Posterior cingulate gyrus (tissue), 11 donors: ENCODE results near the gene POLR2I.
A peak's percentile ranks its signal among the peaks of the same experiment; 100 is the strongest.

ENCODE experiments used
- DNase-seq, 10 donors: peaks; one replicate each; pipeline versions ENCODE4 v3.0.0 to v3.0.0-alpha.2; 2020 to 2021; ENCODE audit warnings: mixed read lengths in 3 of 10
- intact Hi-C: fragments of 100-400 bp; cut with DNase I; formaldehyde crosslinking; loops from one replicate; pipeline ENCODE4 v1.15.1; 2023

The POLR2I gene

DNA sequence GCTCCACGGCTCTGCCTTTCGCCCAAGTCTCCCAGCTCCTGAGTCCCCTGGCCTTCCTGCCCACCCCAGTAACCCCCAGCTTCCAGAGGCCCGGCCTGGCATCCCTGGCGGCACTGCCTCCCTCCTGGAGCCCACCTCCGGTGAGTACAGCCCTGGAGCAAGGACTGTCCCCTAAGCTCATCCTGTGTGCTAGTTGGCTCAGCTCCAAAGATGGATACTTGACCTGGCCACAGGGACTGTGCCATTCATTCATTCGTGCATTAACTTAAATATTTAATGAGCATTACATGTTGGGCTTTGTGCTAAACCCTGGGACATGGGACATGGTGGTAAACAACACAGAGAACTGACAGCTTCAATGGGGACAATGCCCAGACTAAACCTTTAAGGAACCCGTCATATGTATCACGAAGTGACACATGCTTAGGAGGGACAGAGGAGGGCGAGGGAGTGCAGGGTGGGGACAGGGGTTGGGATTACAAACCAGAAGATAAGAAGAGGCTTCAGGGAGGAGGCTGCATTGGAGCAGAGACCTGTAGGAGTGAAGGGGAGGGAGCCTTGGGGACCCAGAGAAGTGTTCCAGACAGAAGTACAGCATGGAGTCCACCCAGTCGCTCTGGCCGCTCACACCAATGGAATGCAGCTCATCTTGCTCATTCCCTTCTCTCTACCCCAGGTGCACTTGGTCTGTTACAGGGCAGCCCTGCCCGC is 10.7 kb downstream of the POLR2I start:
- no peak for DNase-seq
- intact Hi-C loops, result no loop called here

DNA sequence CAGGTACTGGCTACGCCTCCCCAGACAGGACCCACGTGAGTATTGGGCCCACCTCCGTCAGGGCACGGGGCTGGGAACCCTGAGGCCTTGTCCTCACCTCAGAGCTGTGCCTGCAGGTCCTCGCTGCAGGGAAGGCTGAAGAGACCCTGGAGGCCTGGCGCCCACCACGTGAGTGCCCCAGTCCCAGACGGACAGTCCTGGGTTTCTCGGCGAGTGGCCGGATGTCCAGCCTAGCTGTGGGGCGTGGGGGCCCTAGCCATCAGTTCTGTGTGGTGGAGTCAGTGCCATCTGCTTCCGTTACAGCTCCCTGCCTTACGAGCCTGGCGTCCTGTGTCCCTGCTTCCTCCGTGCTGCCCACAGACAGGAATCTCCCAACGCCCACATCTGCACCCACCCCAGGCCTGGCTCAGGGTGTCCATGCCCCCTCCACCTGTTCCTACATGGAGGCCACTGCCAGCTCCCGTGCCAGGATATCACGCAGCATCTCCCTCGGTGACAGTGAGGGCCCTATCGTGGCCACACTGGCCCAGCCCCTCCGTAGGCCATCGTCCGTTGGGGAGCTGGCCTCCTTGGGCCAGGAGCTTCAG is 11.5 kb downstream of the POLR2I start:
- no peak for DNase-seq
- intact Hi-C loops, result no loop called here

DNA sequence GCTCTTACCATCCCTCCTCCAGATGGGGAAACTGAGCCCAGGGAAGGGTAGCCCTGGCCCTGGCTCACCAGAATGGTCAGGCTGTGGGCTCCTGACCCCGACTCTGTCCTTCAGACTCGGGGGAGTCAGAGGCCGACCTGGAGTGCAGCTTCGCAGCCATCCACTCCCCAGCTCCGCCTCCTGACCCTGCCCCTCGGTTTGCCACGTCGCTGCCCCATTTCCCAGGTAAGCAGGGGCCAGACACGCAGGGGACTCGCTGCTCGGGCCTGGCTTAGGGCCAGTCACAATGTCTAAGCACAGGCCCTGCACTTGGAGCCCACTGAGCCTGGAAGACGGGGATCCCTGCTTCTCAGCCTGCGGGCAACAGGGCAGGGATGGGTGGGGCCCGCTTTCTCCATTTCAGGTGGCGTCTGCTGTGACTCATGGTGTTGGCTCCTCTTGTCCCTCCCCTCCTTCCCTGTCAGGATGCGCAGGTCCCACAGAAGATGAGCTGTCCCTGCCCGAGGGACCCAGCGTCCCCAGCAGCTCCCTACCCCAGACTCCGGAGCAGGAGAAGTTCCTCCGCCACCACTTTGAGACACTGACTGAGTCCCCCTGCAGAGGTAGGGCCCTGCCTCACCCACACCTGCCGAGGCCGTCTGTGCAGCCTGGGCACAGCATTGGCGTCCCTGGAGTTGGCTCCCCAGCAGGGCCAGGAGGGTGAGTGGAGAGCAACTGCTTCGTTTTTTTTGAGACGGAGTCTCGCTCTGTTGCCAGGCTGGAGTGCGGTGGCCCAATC is 12.9 kb downstream of the POLR2I start:
- intact Hi-C loops, result no loop called here
- DNase-seq, result peak in 1 of 10 donors; percentile 69

DNA sequence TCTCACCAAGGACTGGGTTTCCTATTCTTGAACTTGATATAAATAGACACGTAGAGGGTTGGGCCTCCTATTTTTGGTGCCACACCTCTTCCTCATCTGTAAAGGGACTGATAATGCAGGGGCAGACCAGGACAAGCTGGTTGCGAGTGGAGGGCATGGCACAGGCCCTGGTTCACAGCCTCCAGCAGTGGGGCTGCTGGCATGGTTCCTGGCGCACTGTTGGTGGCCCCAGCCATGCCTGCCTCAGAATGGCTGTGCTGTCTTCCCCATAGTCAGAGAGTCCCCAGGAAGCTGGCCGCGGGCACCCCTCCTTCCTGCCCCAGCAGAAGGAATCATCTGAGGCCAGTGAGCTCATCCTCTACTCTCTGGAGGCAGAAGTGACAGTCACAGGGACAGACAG is 14.2 kb downstream of the POLR2I start:
- intact Hi-C loops, result no loop called here
- peak in 3 of 10 donors; percentile 40 to 90 (median 41) for DNase-seq

DNA sequence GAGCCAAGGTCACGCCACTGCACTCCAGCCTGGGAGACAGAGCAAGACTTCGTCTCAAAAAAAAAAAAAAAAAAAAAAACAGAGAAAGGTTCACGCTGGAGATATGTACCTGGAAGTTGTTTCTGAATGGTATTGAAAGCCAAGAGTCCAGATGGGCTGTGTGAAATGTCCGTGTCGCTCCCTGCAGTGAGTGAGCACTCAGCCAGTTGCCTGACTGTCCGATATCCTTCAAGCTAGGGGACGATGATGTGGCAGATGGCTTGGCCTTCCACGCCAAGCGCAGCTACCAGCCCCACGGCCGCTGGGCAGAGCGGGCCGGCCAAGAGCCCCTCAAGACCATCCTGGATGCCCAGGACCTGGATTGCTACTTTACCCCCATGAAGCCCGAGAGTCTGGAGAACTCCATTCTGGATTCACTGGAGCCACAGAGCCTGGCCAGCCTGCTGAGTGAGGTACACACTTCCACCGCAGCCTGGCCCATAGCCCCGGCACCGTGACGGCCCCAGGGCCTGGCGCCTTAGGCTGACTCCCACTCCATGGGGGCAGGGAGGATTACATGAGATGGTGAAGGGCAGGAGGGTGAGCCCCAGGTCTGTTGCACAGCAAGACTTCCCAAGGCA is 15.4 kb downstream of the POLR2I start:
- intact Hi-C loops, result loop anchor here (5.0 kb wide), 1 partner anchor 37 kb away; no protein-coding TSS in a partner anchor
- peak in 2 of 10 donors; percentile 39 to 70 for DNase-seq

DNA sequence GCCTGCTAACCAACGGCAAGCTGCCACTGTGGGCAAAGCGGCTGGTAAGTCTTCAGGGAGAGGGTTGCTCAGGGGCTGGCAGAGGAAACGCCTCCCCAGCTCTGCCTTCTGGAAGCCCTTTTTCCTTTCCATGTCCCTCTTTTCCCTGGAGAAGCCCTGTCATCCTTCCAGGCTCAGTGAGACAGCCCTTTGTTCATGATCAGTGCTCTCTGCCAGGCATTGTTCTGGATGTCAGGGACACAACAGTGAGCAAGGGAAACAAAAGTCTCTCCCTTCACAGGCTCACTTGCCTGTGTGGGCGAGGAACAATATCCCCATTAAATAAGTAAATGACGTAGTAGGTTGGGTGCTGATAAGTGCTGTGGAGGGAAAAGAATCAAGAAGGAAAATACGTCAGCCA is 17.6 kb downstream of the POLR2I start:
- intact Hi-C loops, result loop anchor here (5.0 kb wide), 1 partner anchor 35 kb away; no protein-coding TSS in a partner anchor
- peak in 8 of 10 donors; percentile 44 to 93 (median 65) for DNase-seq

DNA sequence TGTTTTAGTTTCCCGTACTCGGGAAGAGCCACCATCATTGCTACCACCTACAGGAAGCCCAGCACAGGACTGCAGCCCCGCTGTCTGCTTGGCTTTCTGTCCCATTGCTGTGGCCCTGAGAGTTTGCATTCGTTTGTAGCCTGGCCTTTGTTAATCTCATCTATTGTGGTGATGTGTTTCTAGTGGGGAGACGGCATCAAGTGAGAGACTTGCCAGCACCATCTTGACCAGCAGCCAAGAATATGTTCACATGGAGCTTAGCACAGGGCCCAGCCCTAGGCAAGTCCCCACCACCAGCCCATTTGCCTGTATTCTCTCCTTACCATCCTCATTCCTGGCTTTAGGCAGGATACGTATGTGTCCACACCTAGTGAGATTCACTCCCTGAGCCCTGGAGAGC is 21.0 kb downstream of the POLR2I start:
- intact Hi-C loops, result no loop called here
- peak in 7 of 10 donors; percentile 39 to 88 (median 65) for DNase-seq

DNA sequence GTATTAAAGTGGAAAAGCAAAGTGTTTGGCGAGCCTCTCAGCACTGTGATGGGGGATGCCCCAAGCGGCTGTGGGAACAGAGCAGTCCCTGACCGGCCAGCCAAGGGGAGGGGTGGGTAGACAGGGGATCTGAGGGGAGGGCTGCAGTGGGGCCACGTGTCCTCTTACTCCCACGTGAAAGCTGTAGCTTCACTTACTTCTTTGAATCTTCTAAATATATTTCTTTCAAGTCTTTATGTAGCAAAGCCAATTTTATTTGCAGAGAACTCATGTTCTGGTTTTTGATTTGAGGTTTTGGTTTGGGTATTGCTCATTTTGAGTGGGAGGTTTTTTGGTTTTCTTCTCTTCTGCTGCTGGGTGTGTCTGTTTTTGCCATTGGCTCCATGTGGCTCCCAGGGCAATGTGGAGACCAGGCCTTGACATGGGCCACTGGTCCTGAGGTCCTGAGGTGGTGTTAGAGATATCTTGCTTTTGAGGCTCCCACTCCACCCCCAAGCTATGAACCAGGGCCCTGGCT is 21.5 kb downstream of the POLR2I start:
- intact Hi-C loops, result no loop called here
- DNase-seq, result peak in 2 of 10 donors; percentile 69 to 87

DNA sequence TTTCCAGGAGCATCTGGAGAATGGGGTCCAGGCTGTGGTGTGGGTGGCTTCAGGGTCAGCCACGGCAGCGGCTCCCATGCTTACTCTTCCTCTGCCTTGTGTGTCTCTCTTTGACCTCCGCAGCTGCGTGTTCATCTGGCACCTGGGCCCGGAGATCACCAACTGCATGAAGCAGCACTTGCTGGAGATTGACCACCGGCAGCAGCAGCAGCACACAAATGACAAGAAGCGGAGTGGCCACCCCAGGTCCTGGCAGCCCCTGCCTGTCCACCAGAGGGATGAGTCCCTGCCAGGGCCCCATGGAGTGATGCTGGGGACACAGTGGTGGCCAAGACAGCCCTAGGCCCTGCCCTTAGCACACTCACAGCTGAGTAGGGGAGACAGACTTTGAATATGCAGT is 22.1 kb downstream of the POLR2I start:
- intact Hi-C loops, result no loop called here
- DNase-seq, result peak in 2 of 10 donors; percentile 66 to 85

DNA sequence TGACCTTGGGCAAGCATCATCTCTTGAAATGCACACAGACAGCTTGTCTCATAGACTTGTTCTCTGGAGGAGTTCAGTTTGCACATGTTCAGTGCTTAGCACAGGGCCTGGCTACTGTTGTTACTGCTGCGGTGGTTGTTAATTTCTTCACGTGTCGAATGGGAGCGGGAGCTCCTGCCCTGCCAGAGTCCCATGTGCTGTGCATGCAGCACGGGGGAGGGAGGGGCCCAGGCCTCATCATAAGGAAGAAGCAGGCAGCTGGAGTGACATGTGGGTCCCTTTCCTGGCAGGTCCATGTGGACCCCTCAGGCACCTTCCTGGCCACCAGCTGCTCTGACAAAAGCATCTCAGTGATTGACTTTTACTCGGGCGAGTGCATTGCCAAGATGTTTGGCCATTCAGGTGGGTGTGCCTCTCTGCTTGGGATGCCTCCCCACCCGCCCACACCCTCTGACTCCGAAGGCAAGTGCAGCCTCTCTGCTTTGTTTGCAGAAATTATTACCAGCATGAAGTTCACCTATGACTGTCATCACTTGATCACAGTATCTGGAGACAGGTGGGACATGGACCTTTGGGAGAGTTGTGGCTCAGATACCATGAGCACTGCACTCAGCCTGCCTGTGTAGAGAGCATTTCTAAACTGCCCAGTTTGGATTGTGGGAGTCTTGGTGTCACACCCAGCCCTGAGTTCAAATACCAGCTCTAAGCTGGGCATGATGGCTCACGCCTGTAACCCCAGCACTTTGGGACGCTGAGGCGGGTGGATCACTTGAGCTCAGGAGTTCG is 23.6 kb downstream of the POLR2I start:
- peak in 2 of 10 donors; percentile 48 to 81 for DNase-seq
- intact Hi-C loops, result no loop called here

DNA sequence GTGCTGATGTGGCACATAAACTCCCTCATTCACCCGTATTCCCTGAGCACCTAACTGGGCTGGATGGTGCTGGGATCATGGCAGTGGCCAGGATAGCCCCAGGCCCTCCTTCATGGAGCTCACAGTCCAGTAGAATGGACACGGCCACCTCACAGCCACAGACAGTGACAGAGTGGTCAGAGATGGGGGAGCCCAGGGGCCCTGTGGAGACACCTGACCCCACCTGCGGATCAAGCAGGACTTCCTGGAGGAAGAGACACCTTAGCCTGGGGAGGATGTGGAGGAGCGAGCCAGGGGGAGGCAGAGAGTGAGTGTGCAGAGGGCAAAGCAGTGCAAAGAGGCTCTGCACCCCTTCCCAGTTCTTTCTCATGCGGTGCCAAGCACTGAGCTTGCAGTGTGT is 24.8 kb downstream of the POLR2I start:
- DNase-seq, result peak in 2 of 10 donors; percentile 35 to 77
- intact Hi-C loops, result no loop called here

DNA sequence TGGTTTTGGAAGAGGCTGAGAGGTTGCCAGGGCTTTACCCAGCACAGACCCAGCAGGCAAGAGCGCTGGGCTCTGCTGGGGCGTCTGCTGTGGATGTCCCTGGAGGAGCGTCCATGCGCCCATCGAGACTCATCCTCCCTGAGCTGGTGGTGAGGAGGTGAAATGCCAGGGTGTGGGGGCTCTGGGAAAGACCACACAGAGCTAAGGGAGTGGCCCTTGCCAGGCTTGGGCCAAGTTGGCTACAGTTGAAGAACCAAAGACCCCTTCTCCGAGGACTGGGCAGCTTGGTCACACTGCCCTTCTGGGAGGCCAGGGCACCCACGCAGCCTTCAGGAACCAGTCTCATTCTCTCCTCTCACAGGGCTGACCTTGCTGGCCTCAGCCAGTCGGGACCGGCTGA is 28.3 kb downstream of the POLR2I start:
- DNase-seq, result peak in 2 of 10 donors; percentile 54 to 63
- intact Hi-C loops, result no loop called here

DNA sequence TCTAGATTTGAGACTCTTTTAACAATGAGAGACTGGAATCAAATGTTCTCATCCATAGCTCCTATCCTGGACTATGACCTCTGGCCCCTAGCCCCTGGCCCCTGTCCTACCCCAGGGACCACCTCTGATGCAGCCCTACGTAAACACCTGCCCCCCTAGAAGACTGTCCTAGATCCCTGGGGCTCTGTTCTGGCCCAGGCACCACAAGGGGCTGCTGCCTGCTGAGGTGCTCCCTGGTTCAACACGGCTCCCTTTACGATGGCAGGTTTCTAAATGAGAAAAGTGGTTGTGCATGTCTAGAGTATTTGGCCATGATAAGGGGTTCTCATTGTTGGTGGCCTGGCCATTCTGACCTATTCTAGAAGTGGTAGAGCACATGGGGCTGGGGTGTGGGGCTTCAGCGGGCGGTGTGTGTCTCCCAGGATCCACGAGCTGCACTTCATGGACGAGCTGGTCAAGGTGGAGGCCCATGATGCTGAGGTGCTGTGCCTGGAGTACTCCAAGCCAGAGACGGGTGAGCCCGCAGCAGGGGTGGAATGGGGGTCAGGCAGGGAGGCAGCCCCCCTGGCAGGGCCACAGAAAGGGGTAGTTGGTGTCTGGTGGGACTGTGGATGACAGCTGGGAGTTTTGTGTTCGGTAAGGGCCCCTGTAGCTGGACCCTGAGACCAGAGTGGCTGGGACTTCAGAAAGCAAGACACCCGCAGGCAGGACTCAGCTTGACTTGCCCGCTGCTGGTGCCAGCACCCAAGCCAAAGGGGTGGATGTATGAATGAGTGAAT is 30.3 kb downstream of the POLR2I start:
- intact Hi-C loops, result no loop called here

DNA sequence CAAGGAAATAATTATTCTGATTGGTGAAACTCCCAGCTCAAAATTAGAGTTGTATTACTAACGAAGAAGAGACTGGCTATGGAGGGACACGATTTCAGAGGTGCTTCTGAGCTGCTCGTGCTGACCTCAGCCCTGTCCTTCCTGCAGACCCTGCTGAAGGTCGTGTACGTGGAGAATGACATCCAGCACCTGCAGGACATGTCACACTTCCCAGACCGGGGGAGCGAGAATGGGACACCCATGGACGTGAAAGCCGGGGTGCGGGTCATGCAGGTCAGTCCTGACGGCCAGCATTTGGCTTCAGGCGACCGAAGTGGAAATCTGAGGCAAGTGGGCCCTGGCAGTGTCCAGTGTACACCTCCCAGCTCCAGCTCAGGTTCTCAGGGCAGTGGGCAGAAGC is 31.8 kb downstream of the POLR2I start:
- intact Hi-C loops, result no loop called here
- DNase-seq, result peak in 2 of 10 donors; percentile 70 to 78

More for the DNA sequence above, 30.3 kb downstream of the POLR2I start:
- DNase-seq, result peak in 2 of 10 donors; percentile 73 to 77

DNA sequence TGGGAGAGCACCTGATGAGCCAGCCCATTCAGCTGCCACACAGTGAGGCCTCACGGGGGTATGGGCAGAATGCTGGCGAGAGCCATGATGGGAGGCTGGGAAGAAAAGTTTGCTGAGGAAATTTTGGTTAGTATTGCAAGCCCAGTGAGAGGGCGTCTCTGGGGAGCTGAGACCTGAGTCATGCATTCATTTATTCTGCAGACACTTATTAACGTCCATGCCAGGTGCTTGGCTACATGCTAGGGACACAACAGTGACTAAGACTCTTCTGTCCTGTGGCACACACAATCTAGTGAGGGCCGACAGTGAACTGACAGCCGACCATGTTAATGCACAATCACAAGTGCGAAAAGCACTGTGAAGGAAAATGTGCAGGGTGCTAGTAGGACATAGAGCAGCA is 32.8 kb downstream of the POLR2I start:
- peak in 1 of 10 donors; percentile 49 for DNase-seq
- intact Hi-C loops, result no loop called here

DNA sequence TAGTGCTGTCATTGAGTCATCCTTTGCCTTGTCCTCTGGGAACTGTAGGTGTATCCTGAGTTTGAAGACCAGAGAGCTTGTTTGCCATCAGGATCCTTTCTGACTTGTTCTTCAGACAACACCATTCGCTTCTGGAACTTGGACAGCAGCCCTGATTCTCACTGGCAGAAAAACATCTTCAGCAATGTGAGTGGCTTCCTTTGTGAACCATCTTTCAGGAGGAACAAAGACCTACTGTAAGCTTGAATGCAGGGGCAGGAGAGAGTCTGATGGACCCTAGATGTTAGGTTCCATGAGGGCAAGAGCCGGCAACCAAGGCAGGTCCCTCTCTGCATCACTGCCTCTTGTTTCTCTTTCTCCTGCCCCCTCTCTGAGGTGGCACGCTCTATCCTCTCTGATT is 33.3 kb downstream of the POLR2I start:
- intact Hi-C loops, result no loop called here
- DNase-seq, result peak in 7 of 10 donors; percentile 30 to 86 (median 64)

DNA sequence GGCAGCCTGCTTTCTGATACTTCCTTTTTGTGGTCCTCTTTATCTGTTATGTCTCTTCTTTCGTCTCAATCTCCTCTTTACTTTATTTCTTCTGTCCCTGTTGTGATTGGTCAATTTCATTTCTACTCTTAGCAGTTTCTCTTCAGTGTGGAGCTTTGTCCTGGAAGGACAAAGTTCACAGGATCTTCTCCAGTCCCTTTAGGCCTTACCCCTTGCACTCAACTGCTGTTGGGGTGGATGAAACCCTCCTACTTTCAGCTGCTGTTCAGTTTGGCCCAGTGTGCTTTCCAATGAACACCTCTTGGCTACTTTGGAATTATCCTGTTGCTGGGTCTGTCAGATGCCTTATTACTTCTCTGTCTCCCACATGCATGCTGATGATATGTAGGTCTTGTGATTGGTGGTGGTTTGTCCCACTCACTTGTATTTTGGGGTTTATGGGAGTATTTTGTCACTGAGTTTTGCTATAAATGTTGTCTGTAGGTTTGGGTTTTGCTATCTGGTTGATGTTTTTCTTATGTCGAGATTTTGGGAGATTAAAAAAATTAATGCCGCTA is 35.2 kb downstream of the POLR2I start:
- intact Hi-C loops, result no loop called here
- no peak for DNase-seq

DNA sequence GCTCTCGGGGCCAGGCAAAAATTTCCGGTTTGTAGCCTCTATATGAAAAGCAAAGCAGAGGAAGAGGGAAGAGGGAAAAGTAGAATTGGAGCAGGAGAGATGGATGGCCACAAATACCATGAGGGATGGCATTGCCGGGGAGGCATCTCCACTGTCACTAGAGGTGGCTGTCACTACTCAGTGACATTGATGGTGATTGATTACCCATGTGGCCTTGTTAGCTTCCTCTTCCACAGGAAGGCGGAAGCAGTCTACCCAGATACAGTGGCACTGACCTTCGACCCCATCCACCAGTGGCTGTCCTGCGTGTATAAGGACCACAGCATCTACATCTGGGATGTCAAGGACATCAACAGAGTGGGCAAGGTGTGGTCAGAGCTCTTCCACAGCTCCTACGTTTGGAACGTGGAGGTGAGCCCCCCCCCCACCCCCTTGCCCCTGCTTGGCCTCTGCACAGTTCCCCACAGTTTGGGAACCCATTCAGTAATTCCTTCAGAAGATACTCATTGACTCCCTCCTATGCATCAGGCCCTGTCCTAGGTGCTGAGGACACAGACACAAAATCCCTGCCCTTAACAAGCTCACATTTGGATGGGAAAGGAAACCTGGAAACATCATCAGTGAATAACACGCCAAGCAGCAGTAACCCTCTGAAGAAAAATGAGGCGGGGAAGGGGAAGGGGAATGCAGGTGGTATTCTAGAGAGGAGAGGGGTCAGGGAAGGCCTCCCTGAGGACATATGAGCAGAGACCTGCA is 41.4 kb downstream of the POLR2I start:
- peak in 1 of 10 donors; percentile 24 for DNase-seq
- intact Hi-C loops, result no loop called here
